ENCODE results near the gene KLRC4.
"Not testable (repeated sequence)": the region's sequence is repeated elsewhere in the genome, so short reads cannot be mapped to it uniquely, and the experiment has no call there.

The KLRC4 gene

GRCh38 chr12:10389904-10390303 lies 19.7 kb downstream of the KLRC4 start, which contains the start of gene KLRK1:
Gene KLRK1, minus strand, starts transcription at chr12:10390041. Its CDS starts 1,231 bp downstream, at chr12:10388810.
- Histone ChIP-seq H3K36me3 (ENCODE audit: control insufficient read depth, insufficient read depth, low read length) (no peaks in the 10 kb centered on the region), H3K9me3 (ENCODE audit: control insufficient read depth, low read length) (no peaks in the 10 kb centered on the region), H3K4me3 (ENCODE audit: insufficient read depth, low read depth, low read length, poor library complexity, severe bottlenecking) (no peak within 1 kb of the TSS), H3K4me1 (ENCODE audit: control insufficient read depth, insufficient read depth, low read length, poor library complexity, severe bottlenecking) (no peaks in the 10 kb centered on the region), H3K27ac (ENCODE audit: insufficient read depth, low read length, poor library complexity, severe bottlenecking) (no peak within 1 kb of the TSS), H3K27me3 (replicated peaks; ENCODE audit: control insufficient read depth, insufficient read depth, low read length, poor library complexity, severe bottlenecking) (no peaks in the 10 kb centered on the region)
- DNase-seq = no peak

DNA sequence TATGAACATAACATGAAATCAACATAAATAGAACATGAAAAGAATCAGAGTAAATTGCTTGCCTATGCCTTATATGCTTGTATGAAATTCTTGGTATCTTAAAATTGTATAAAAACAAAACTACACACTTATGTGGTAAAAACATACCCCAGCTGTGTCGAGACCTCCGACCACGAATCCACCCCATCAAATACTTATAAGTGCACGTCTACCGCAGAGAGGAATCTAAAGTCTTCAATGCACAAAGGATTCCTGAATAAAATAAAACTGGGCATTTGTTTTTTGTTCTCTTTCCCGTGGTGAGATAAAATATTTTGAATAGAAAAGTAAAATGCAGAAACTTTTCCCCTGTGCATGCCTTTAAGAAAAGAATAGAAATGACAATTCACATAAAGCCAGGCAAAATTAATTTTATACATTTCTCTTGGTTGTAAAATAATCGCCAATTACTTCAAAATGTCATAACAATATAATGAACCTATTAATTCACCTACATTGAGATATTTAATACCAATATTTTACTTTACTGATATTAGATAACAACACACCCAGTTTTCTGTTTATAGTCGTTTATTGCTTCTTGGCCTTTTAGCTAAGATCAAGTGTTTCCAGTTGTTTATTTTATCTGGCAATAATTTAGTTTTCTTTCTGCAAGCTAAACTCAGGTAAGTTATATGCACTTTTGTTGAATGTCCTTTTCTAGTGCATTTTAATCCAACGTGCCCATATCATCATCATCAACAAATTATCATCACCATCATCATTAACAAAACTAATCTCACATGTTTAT lies 20.7 kb downstream of the KLRC4 start:
- no peaks in the 10 kb centered on the region for H3K9me3 ChIP-seq (ENCODE audit: control insufficient read depth, low read length)
- H3K4me1 ChIP-seq (ENCODE audit: control insufficient read depth, insufficient read depth, low read length, poor library complexity, severe bottlenecking) = no peaks in the 10 kb centered on the region
- H3K4me3 ChIP-seq (ENCODE audit: insufficient read depth, low read depth, low read length, poor library complexity, severe bottlenecking) = no peak overlapping the region
- DNase-seq = no peak
- no peaks in the 10 kb centered on the region for H3K27me3 ChIP-seq (replicated peaks; ENCODE audit: control insufficient read depth, insufficient read depth, low read length, poor library complexity, severe bottlenecking)
- no peaks in the 10 kb centered on the region for H3K36me3 ChIP-seq (ENCODE audit: control insufficient read depth, insufficient read depth, low read length)
- no peak overlapping the region for H3K27ac ChIP-seq (ENCODE audit: insufficient read depth, low read length, poor library complexity, severe bottlenecking)

DNA sequence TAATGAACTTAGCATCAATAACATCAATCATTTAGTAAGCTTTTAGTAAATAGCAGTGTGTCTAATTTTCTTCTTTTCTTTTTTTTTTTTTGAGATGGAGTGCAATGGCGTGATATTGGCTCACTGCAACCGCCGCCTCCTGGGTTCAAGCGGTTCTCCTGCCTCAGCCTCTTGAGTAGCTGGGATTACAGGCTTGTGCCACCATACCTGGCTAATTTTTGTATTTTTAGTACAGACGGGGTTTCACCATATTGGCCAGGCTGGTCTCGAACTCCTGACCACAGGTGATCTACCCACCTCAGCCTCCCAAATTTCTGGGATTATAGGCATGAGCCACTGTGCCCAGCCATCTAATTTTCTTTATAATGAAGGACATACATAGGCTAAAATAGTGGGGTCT lies 22.1 kb downstream of the KLRC4 start:
- H3K9me3 ChIP-seq (ENCODE audit: control insufficient read depth, low read length); DNase-seq; H3K27me3 ChIP-seq (replicated peaks; ENCODE audit: control insufficient read depth, insufficient read depth, low read length, poor library complexity, severe bottlenecking); H3K36me3 ChIP-seq (ENCODE audit: control insufficient read depth, insufficient read depth, low read length); H3K4me3 ChIP-seq (ENCODE audit: insufficient read depth, low read depth, low read length, poor library complexity, severe bottlenecking); H3K27ac ChIP-seq (ENCODE audit: insufficient read depth, low read length, poor library complexity, severe bottlenecking); H3K4me1 ChIP-seq (ENCODE audit: control insufficient read depth, insufficient read depth, low read length, poor library complexity, severe bottlenecking): not testable (repeated sequence)

DNA sequence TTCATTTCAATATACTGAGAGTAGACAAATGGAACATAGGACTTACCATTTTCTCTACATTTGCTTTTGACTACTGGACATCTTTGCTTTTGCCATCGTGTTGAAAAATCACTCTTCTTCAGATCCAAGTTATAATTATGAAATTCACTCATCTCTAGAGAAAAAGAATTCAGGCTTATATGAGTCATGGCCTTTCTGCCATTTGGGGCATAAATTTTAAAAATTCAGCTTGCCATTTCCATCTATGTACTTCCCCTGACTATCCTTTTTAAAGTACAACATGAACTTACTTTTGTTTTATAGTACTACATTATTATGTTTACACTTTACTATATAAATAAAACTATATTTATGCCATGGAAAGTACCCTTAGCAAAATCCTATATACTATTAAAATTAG lies 22.7 kb downstream of the KLRC4 start:
- no peak for DNase-seq
- Histone ChIP-seq H3K27ac (ENCODE audit: insufficient read depth, low read length, poor library complexity, severe bottlenecking) (no peak overlapping the region), H3K36me3 (ENCODE audit: control insufficient read depth, insufficient read depth, low read length) (no peaks in the 10 kb centered on the region), H3K4me3 (ENCODE audit: insufficient read depth, low read depth, low read length, poor library complexity, severe bottlenecking) (no peak overlapping the region), H3K9me3 (ENCODE audit: control insufficient read depth, low read length) (no peaks in the 10 kb centered on the region), H3K4me1 (ENCODE audit: control insufficient read depth, insufficient read depth, low read length, poor library complexity, severe bottlenecking) (no peaks in the 10 kb centered on the region), H3K27me3 (replicated peaks; ENCODE audit: control insufficient read depth, insufficient read depth, low read length, poor library complexity, severe bottlenecking) (no peaks in the 10 kb centered on the region)

DNA sequence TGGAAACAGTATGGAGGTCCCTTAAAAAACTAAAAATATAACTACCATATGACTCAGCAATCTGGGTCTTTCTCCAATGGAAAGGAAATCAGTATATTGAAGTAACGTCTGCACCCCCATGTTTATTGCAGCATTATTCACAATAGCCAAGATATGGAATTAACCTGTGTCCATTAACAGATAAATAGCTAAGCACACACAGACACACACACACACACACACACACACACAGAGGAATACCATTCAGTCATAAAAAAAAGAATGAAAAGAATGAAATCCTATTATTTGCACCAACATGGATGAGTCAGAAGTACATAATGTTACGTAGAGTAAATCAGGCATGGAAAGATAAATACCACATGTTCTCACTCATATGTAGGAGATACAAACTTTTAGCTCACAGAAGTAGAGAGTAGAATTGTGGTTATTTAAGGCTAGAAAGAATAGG lies 24.4 kb downstream of the KLRC4 start:
- no peaks in the 10 kb centered on the region for H3K4me1 ChIP-seq (ENCODE audit: control insufficient read depth, insufficient read depth, low read length, poor library complexity, severe bottlenecking)
- H3K36me3 ChIP-seq (ENCODE audit: control insufficient read depth, insufficient read depth, low read length) = no peaks in the 10 kb centered on the region
- no peak overlapping the region for H3K27ac ChIP-seq (ENCODE audit: insufficient read depth, low read length, poor library complexity, severe bottlenecking)
- no peak overlapping the region for H3K4me3 ChIP-seq (ENCODE audit: insufficient read depth, low read depth, low read length, poor library complexity, severe bottlenecking)
- H3K9me3 ChIP-seq (ENCODE audit: control insufficient read depth, low read length) = no peaks in the 10 kb centered on the region
- DNase-seq = no peak
- no peaks in the 10 kb centered on the region for H3K27me3 ChIP-seq (replicated peaks; ENCODE audit: control insufficient read depth, insufficient read depth, low read length, poor library complexity, severe bottlenecking)

GRCh38 chr12:10384191-10384590 lies 25.4 kb downstream of the KLRC4 start:
- no peak overlapping the region for H3K27ac ChIP-seq (ENCODE audit: insufficient read depth, low read length, poor library complexity, severe bottlenecking)
- H3K36me3 ChIP-seq (ENCODE audit: control insufficient read depth, insufficient read depth, low read length) = no peaks in the 10 kb centered on the region
- no peaks in the 10 kb centered on the region for H3K27me3 ChIP-seq (replicated peaks; ENCODE audit: control insufficient read depth, insufficient read depth, low read length, poor library complexity, severe bottlenecking)
- H3K4me1 ChIP-seq (ENCODE audit: control insufficient read depth, insufficient read depth, low read length, poor library complexity, severe bottlenecking) = no peaks in the 10 kb centered on the region
- no peaks in the 10 kb centered on the region for H3K9me3 ChIP-seq (ENCODE audit: control insufficient read depth, low read length)
- H3K4me3 ChIP-seq (ENCODE audit: insufficient read depth, low read depth, low read length, poor library complexity, severe bottlenecking) = no peak overlapping the region
- DNase-seq = no peak

DNA sequence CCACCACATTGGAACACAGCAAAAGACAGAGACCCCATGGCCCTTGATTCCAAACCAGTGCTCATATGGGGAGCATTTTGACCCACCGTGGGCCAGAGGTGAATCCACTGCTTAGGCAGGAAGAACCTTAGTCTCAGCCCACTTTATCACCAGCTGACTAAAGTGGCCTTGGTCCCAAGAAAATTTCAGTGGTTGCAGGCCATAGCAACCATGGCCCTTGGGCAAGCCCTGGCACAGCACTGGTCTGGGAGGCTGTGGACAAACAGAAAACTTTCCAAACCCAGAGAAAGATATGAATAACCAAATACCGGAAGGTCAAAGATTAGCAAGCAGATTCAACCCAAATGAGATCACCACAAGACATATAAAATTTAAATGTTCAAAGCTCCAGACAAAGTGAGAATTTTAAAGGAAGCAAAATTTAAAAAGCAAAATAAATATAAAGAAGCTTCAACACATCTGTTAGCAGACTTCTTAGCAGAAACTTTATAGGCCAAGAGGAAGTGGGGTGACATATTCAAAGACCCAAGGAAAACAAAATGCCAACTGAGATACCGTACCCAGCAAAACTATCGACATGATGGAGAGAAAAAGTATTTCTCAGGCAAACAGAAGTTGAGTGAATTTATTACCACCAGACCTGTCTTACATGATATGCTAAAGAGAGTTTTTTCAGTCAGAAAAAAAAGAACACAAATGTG lies 27.5 kb downstream of the KLRC4 start:
- no peaks in the 10 kb centered on the region for H3K27me3 ChIP-seq (replicated peaks; ENCODE audit: control insufficient read depth, insufficient read depth, low read length, poor library complexity, severe bottlenecking)
- H3K4me1 ChIP-seq (ENCODE audit: control insufficient read depth, insufficient read depth, low read length, poor library complexity, severe bottlenecking) = no peaks in the 10 kb centered on the region
- H3K27ac ChIP-seq (ENCODE audit: insufficient read depth, low read length, poor library complexity, severe bottlenecking) = no peak overlapping the region
- H3K4me3 ChIP-seq (ENCODE audit: insufficient read depth, low read depth, low read length, poor library complexity, severe bottlenecking) = no peak overlapping the region
- H3K36me3 ChIP-seq (ENCODE audit: control insufficient read depth, insufficient read depth, low read length) = no peaks in the 10 kb centered on the region
- H3K9me3 ChIP-seq (ENCODE audit: control insufficient read depth, low read length) = no peaks in the 10 kb centered on the region
- DNase-seq = no peak

- not testable (repeated sequence) for H3K27me3 ChIP-seq (replicated peaks; ENCODE audit: control insufficient read depth, insufficient read depth, low read length, poor library complexity, severe bottlenecking); H3K4me3 ChIP-seq (ENCODE audit: insufficient read depth, low read depth, low read length, poor library complexity, severe bottlenecking); H3K4me1 ChIP-seq (ENCODE audit: control insufficient read depth, insufficient read depth, low read length, poor library complexity, severe bottlenecking); H3K27ac ChIP-seq (ENCODE audit: insufficient read depth, low read length, poor library complexity, severe bottlenecking); DNase-seq; H3K9me3 ChIP-seq (ENCODE audit: control insufficient read depth, low read length); H3K36me3 ChIP-seq (ENCODE audit: control insufficient read depth, insufficient read depth, low read length)
These were observed 30.8 kb downstream of the KLRC4 start for GRCh38 chr12:10378737-10379136.

GRCh38 chr12:10374624-10375018 lies 34.9 kb downstream of the KLRC4 start:
- no peak overlapping the region for H3K4me3 ChIP-seq (ENCODE audit: insufficient read depth, low read depth, low read length, poor library complexity, severe bottlenecking)
- no peaks in the 10 kb centered on the region for H3K27me3 ChIP-seq (replicated peaks; ENCODE audit: control insufficient read depth, insufficient read depth, low read length, poor library complexity, severe bottlenecking)
- DNase-seq = no peak
- H3K27ac ChIP-seq (ENCODE audit: insufficient read depth, low read length, poor library complexity, severe bottlenecking) = no peak overlapping the region
- H3K4me1 ChIP-seq (ENCODE audit: control insufficient read depth, insufficient read depth, low read length, poor library complexity, severe bottlenecking) = no peaks in the 10 kb centered on the region
- H3K9me3 ChIP-seq (ENCODE audit: control insufficient read depth, low read length) = no peaks in the 10 kb centered on the region
- no peaks in the 10 kb centered on the region for H3K36me3 ChIP-seq (ENCODE audit: control insufficient read depth, insufficient read depth, low read length)

GRCh38 chr12:10372559-10372958 lies 37.0 kb downstream of the KLRC4 start:
- Histone ChIP-seq H3K9me3 (ENCODE audit: control insufficient read depth, low read length) (no peaks in the 10 kb centered on the region), H3K4me3 (ENCODE audit: insufficient read depth, low read depth, low read length, poor library complexity, severe bottlenecking) (no peak overlapping the region), H3K27me3 (replicated peaks; ENCODE audit: control insufficient read depth, insufficient read depth, low read length, poor library complexity, severe bottlenecking) (no peaks in the 10 kb centered on the region), H3K27ac (ENCODE audit: insufficient read depth, low read length, poor library complexity, severe bottlenecking) (no peak overlapping the region), H3K36me3 (ENCODE audit: control insufficient read depth, insufficient read depth, low read length) (no peaks in the 10 kb centered on the region), H3K4me1 (ENCODE audit: control insufficient read depth, insufficient read depth, low read length, poor library complexity, severe bottlenecking) (no peaks in the 10 kb centered on the region)
- DNase-seq = no peak

Data from effector memory CD4-positive, alpha-beta T cell (primary cell).